ENCODE results near the gene MYOM1.

Gene MYOM1

GRCh38 chr18:3147935-3148554 lies 71.7 kb downstream of the MYOM1 start:
- no peak for DNase-seq

DNA sequence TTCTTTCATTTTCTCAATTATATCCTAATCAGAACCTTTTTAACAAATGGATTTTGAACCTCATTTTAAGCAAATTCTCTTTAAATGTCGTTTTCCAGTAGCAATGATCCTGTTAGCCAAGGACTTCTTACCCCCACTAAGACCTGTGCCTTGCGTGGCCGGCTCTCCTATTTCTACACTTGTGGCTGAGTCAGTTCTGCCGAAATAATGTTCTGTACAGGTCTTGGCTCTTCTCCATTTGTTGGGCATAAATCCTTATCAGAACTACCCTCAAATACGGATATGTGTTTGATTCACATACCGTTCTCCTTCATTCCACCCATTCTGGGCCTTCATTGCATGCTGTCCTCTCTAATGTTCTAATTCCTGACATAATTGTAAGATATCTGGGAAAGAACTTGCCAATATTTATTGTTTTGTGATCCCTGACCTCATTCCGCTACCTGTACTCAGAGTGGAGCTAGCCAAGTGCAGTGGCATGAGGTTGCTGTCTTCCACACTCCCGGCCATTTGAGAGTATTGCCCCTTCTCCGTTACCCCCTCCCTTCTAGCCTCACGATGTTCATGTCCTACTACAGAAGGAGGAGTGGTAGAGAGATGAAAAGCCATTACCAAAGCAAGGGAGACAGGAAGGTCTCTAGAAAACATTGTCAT lies 78.7 kb downstream of the MYOM1 start:
- no peak for DNase-seq

DNA sequence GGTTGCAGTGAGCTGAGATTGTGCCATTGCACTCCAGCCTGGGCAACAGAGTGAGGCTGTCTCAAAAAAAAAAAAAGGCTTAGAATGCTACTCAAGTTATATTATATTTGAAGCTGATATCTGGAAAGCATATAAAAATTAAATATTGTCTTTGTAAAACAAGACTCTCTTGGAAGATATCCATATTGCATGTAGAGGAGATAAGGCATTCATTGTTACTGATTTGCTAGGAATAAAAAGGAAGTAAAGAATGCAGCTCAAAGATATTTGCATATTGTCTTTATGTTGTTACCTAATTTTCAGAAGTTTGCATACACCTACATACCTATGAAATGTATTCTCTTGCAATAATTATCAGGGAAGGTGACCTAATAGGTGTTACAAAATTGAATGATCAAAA lies 79.4 kb downstream of the MYOM1 start:
- no peak for DNase-seq

GRCh38 chr18:3139406-3139805 lies 80.4 kb downstream of the MYOM1 start:
- no peak for DNase-seq

GRCh38 chr18:3138274-3138975 lies 81.3 kb downstream of the MYOM1 start:
- DNase-seq, result no peak

- no peak for DNase-seq
Measured at GRCh38 chr18:3135536-3135935, 84.2 kb downstream of the MYOM1 start.

DNA sequence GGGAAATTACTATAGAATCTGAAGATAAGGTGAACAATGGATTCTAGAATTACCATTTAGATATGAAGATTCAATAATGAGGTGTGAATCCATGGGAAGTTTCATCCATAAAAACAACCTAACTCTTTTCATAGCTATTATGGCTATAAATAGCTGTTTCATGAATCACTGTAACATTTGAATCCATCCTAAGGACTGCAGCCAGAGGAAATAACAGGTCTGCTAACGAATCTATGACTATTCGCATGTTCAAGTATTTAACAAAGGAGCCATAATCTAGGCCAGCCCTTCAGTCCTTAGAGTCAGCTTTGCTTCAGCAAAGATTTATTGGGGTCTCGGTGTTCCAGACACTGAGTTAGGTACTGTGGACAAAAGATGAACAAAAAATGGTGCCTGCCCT lies 87.1 kb downstream of the MYOM1 start:
- no peak for DNase-seq

DNA sequence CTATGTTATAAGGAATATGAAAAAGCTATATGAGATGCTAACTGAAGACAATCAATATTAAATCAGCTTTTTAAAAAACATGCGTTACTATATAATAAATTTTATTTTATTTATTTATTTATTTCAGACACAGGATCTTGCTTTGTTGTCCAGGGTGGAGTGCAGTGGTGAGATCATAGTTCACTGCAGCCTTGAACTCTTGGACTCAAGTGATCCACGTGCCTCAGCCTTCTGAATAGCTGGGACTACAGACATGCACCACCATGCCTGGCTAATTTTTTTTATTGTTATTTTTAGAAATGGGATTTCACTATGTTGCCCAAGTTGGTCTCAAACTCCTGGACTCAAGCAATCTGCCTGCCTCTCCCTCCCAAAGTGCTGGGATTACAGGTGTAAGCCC lies 89.4 kb downstream of the MYOM1 start:
- DNase-seq, result no peak

- DNase-seq, result peak; percentile 84 to 86
Measured at GRCh38 chr18:3129053-3129864, 90.5 kb downstream of the MYOM1 start.

DNA sequence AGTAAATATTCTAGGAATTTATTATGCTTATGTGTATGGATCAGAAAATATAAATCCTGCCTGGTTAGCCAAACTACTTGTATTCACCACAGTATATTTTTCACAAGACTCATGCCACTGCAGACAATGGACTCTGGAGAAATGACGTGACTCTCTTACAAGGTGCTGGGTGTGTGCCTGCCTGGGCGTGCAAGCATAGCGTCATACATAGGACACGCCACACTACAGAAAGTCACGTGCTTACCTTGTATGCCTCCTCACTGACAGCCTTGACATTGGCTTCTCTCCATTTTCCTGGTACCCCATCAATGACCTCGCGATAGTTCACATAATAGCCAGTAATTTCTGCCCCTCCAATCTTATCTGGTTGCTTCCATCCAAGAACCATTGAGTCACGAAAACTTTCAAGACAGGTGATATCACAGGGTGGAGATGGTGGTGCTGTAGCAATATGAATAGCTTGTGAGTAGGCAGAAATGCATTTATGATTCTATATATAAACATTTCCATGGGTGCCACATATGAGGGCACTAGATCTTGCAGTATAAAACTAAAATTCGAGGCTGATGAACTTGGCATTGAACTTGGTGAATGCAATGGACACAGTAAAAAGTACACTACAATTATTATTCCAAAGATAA lies 93.2 kb downstream of the MYOM1 start:
- no peak for DNase-seq

GRCh38 chr18:3124822-3125221 lies 94.9 kb downstream of the MYOM1 start:
- DNase-seq, result no peak

- DNase-seq, result no peak
Measured at GRCh38 chr18:3122851-3123250, 96.9 kb downstream of the MYOM1 start.

DNA sequence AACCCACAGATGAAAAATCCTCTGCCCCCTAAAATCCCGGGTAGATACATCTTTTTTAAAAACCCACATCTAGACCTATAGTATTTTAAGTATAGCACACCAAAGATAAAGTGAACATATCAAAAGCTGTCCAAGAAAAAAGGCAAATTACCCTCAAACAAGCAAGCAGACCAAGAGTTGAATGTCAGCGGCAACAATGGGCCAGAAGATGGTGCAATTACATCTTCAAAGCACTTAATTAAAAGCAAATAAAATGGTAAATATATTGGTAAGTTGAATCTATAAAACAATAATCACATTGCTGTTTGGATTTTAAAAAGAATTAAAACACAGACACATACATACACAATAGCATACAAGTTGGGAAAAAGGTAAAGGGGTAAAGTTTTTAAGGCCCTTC lies 98.5 kb downstream of the MYOM1 start:
- no peak for DNase-seq

DNA sequence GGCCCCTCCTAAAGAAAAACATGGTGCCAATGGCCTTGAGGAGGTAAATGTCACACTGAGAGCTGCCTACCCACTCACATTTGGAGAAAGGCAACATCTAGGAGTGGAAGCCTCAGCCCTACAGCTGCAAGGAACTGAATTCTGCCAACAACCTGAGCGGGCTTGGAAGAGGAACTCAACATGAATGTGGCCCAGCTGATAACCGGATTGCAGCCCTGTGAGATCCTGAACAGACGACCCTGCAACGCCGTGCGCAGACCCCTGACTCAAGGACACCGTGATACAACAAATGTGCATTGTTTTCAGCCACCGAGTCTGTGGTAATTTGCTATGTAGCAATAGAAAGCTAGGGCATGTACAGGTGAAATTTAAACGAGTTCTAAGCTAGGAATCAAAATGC lies 99.4 kb downstream of the MYOM1 start:
- DNase-seq, result no peak

DNA sequence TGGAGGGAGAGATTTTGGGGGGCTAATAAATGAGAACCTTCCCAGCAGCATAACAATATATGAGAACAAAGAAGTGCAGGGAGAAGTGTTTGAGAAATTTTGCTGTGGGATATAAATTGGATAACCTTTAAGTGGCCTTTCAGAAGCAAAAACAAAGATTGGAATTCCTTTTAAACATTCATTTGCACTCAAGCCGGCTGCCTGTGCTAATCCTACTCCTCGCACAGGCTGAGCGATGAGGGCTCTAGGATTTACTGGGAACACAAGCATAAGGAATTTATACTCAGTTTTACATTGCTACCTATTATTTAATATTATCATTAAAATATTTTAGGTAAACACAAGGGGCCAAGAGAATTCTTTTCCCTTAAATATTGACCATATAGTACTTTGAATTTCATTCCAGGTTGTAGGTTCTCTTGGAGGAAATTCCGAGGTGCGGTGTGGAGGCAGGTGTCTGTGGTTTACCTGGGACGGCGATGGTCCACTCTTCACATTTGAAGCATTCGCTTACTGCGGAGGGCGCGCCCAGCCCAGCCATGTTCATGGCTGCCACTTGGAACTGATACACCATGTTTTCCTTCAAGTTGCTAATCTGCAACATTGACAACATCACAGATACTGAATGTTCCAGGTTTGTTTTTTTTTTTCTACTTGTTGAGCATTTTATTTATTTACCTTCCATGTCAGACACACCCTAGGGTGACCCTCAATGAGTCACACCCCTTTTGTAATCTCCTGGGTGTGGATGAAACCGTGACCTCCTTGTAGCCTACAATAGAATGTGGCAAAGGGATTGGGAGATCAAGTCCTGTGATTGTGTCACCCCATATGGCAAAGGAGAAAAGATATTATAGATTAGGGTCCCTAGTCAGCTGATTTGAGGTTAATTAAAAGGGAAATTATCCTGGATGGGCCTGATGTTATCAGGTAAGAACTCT lies 100.1 kb downstream of the MYOM1 start:
- no peak for DNase-seq

GRCh38 chr18:3118195-3119010 lies 101.4 kb downstream of the MYOM1 start:
- DNase-seq, result no peak

DNA sequence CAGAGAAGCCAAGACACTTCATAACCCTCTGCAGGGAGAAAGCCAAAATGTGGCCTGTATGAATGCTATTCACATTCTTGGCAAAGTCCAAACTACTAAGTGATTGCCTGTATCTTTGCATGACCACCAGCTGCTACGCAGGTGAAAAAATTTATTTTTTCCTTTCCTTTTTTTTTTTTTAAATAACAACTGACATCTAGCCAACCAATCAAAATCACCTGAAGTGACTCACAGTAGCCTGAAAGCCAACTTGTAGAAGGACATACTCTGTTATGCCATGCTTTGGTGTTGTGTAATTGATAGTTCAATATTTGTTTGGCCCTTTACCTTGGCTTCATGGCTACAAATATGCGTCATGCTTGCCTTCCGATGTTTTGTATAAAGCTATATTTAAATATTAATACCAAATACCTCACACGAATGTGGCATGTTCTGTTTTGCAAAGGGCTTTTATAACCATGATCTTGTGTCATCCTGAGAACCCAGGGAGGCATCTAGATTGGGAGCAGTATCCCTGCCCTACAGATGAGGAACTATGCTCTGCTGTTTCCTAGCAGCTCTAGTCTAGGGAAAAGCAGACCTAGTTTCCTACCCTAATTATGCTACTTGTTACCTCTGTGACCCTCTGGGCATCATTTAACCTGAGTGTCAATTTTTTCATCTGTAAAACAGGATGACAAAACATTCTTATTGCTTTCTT lies 102.1 kb downstream of the MYOM1 start:
- DNase-seq, result no peak

GRCh38 chr18:3115447-3116030 lies 104.2 kb downstream of the MYOM1 start:
- DNase-seq, result no peak

GRCh38 chr18:3114451-3114850 lies 105.3 kb downstream of the MYOM1 start:
- DNase-seq, result no peak

- DNase-seq, result no peak
Measured at GRCh38 chr18:3114026-3114425, 105.7 kb downstream of the MYOM1 start.
